ENCODE data around the gene TF.

TF gene

DNA sequence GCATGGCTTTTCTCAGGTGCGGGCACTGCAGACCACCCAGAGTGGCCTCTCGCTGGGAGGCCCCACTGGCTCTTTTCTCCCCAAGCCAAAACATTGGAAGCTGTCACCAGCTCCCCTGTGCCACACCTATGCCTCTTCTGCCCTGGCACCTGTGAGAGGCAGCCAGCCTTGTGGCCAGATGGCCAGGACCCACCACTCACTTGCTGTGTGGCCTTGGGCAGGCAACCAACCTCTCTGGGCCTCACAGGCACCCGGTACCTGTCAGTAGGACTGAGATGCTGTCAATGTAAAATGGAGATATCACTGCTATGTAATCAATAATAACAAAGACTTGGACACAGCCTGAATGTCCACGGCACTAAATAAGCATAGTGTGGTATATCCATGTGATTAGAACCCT, 96.0 kb downstream of the TF start:
- DNase-seq (ENCODE audit: low read depth), result no peak
- no peak overlapping the region for H3K4me3 ChIP-seq (ENCODE audit: low read depth, low read length)
- TF ChIP-seq, protein P1, sequence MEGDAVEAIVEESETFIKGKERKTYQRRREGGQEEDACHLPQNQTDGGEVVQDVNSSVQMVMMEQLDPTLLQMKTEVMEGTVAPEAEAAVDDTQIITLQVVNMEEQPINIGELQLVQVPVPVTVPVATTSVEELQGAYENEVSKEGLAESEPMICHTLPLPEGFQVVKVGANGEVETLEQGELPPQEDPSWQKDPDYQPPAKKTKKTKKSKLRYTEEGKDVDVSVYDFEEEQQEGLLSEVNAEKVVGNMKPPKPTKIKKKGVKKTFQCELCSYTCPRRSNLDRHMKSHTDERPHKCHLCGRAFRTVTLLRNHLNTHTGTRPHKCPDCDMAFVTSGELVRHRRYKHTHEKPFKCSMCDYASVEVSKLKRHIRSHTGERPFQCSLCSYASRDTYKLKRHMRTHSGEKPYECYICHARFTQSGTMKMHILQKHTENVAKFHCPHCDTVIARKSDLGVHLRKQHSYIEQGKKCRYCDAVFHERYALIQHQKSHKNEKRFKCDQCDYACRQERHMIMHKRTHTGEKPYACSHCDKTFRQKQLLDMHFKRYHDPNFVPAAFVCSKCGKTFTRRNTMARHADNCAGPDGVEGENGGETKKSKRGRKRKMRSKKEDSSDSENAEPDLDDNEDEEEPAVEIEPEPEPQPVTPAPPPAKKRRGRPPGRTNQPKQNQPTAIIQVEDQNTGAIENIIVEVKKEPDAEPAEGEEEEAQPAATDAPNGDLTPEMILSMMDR (IDR thresholded peaks at IDR 0.05; ENCODE audit: low read depth, low read length, missing control alignments), result no peak
- in situ Hi-C loops (cut with HindIII; ENCODE audit: low sequenced_read_pairs), result no loop called here

DNA sequence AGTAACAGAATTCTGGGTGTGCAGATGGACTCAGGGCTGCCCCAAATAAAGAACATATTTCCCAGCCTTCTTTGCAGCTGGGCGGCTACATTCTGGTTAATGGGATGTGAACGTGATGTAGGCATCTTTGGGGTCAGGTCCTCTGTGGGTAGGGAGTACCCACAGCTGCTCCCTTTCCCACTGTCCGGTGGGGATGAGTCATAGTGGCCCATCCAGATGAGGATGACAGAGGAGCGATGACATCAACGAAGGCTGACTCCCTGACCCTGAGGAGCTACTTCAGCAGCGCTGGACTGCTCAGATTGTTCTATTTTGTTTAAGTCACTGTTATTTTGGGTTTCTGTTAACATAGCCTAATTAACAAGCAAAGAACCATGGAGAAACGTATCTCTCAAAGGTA, 97.4 kb downstream of the TF start:
- peak; percentile 16 for DNase-seq (ENCODE audit: low read depth)
- no peak overlapping the region for H3K4me3 ChIP-seq (ENCODE audit: low read depth, low read length)
- in situ Hi-C loops (cut with HindIII; ENCODE audit: low sequenced_read_pairs), result no loop called here
- TF ChIP-seq, protein P1 (IDR thresholded peaks at IDR 0.05; ENCODE audit: low read depth, low read length, missing control alignments), result no peak

DNA sequence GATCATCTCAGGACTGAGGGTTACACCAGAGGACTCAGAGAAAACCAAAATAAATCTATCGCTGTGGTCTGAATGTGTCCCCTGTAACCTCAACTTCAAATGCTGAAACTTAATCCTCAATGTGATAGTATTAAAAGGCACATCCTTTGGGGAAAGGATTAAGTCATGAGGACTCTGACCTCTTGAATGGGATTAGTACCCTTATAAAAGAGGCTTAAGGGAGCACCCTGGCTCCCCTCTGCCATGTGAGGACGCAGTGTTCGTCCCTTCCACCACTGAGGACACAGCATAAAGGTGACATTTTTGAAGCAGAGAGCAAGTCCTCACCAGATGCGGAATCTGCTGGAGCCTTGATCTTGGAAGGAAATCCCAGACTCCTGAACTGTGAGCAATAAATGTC, 98.9 kb downstream of the TF start:
- H3K4me3 ChIP-seq (ENCODE audit: low read depth, low read length), result no peak overlapping the region
- in situ Hi-C loops (cut with HindIII; ENCODE audit: low sequenced_read_pairs), result no loop called here
- TF ChIP-seq, protein P1 (IDR thresholded peaks at IDR 0.05; ENCODE audit: low read depth, low read length, missing control alignments), result no peak
- DNase-seq (ENCODE audit: low read depth), result no peak

Data from astrocyte of the cerebellum (primary cell).